ENCODE results near the gene TAOK2. TPM values are rescaled to one million over a fixed set of nuclear protein-coding genes. Genes with fewer than 3 reads are reported as not detected.
"Not testable (repeated sequence)": the region's sequence is repeated elsewhere in the genome, so short reads cannot be mapped to it uniquely, and the experiment has no call there.

The TAOK2 gene
- 159 and 160 TPM in 2 replicates for total RNA-seq

DNA sequence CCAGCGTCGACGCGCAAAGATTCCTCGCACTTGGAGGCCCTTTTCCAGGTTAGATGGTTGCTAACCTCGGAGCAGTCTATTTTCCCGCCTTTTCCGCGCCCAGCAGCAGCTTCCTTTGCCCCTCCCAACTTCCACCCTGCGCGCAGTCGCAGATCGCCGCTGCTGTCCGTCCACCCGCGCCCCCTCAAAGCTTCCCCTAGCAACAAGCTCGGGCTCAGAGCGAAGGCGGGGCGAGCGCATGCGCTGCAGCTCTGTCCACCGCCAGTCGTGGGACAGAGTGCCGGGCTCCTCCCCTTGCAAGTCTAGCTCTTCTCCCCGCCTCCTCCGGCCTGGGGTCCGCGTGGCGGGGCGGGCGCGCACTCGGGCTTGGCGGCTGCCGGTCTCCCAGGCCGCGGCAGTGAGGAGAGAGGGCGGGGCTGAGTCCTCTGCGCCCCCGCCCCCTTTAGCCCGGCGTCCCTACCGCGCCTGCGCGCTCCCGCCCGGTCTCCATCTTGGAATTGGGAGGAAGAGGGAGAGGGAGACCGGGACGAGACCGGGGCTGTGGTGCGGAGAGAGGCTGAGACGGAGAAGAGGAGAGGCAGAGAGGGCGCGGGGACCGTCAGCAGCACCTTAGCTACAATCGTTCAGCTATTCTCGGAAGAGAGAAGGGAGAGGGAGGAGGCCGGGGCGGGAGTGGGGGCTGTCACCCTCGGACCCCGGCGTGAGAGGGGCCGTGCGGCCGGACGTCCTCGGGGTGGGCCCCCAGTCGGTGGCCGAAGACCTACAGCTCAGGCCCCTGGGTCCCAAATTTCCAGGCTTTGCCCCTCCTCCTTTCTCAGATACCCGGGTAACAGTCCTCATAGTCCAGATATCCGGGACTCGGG is at the start of gene TAOK2:
Gene TAOK2, plus strand, starts transcription at position 485 of the 863 bp plus-strand sequence. CDS start 3,905 bp downstream, outside the sequence.
- peak; percentile 100 for DNase-seq

- DNase-seq: peak; percentile 45
Observed at GRCh38 chr16:29925105-29925756, 48.4 kb upstream of the TAOK2 start.

GRCh38 chr16:29925781-29926710 is 47.6 kb upstream of the TAOK2 start, which contains the start of gene KCTD13:
Gene KCTD13, minus strand, starts transcription at chr16:29926226. Its CDS starts 193 bp downstream, at chr16:29926033.
- DNase-seq: peak; percentile 87

GRCh38 chr16:29926711-29927052 is 47.0 kb upstream of the TAOK2 start:
- DNase-seq: no peak

GRCh38 chr16:29927070-29927905 is 46.4 kb upstream of the TAOK2 start:
- DNase-seq: no peak

GRCh38 chr16:29931750-29932149 is 41.9 kb upstream of the TAOK2 start:
- not testable (repeated sequence) for DNase-seq

GRCh38 chr16:29940656-29941055 is 33.0 kb upstream of the TAOK2 start:
- no peak for DNase-seq

DNA sequence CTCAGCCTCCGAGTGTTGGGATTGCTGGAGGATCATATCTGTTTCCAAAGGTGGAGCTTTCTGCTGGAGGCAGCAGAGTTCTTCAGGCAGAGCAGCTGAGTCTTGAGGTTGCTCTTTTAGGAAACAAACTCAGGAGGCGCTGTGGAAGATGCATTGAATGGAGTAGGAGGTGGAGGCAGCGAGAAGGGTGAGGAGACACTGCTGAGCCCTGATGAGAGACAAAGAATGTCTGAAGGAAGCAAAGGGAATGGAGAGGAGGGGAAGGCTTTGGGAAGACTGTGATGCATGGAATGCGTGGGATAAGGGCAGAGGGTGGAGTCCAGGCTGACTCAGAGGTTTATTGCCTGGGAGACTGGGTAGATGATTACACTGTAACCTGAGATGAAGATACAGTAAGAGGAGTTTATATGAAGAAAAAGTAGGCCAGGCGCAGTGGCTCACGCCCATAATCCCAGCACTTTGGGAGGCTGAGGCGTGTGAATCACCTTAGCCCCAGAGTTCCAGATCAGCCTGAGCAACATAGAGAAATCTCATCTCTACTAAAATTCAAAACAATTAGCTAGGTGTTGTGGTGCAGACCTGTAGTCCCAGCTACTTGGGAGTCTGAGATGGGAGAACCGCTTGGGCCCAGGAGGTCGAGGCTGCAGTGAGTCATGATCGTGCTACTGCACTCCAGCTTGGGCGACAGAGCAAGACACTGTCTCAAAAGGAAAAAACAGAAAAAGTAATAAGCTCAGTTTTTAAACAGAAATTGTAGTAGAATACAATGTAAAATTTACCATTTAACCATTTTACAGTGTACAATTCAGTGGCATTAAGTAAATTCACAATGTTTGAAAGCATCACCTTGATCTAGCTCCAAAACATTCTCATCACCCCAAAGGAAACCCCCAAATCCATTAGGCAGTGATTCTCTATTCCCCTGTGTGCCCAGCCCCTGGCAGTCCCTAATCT is 29.5 kb upstream of the TAOK2 start:
- DNase-seq: peak; percentile 38

DNA sequence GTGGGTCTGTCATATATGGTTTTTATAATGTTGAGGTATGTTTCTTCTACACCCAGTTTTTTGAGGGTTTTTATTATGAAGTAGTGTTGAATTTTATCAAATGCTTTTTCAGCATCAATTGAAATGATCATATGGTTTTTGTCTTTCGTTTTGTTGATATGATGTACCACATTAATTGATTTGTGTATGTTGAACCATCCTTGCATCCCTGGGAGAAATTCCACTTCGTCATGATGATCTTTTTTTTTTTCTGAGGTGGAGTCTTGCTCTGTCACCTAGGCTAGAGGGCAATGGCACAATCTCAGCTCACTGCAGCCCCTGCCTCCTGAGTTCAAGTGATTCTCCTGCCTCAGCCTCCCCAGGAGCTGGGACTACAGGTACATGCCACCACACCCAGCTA is 25.8 kb upstream of the TAOK2 start:
- DNase-seq: no peak

DNA sequence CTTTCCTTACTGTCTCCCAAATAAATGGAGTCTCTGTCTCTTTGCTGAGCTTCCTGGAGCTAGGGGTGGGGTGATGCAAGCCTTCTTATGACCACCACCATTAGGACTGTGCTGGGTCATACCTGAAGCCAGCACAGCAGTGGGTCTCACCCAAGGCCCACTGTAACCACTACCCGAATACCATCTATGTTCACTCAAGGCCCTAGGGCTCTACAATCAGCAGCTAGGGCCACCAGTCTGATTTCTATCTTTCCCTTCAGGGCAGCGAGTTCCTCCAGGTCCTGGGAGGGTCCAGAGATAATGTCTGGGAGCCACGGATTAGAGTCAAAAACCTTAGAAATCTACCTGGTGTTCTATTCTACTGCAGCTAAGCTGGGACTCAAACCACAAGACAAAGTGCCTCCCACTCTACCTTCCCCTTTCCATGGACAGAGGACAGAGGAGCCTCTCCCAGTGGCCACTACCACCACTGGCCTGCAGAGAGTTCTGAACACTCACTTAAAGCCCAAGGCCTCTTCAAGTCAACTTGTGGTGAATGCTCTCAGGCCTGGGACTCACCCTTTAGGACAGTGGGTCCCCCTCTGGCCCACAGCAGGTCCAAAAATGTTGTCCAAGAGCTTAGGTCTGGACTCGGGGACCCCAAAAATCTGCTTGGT is 22.7 kb upstream of the TAOK2 start:
- DNase-seq: no peak

DNA sequence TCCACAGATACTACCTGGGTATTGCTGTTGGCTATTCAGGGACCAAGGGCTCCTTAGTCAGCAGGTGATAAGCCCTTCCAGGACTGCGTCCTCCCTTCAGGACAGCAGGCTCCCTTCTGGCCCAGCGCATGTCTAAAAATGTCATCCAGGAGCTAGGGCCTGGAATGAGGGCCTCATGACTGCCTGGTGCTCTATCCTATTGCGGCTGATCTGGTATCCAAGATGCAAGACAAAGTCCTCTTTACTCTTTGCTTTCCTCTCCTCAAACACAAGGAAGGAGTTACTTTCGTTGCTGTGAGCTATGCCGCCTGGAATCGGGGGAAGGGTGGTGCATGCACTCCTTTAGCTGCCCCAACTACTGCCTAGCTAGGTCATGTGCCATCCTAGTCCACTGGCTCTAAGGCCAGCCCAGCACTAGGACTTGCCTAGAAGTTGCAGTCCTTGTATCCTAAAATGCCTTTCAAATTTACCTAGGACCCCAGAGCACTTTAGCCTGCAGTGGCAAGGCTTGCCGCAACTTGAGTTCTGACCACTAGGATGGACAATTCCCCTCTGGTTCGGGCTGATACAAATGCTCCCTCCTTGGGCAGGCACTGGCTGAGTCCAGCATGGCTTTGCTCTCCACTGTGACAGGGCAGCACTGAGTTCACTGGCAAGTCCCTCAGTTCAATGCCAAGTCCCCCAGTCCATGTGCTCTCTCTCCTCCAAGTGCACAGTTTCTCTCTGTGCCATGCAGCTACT is 21.9 kb upstream of the TAOK2 start:
- DNase-seq: no peak

DNA sequence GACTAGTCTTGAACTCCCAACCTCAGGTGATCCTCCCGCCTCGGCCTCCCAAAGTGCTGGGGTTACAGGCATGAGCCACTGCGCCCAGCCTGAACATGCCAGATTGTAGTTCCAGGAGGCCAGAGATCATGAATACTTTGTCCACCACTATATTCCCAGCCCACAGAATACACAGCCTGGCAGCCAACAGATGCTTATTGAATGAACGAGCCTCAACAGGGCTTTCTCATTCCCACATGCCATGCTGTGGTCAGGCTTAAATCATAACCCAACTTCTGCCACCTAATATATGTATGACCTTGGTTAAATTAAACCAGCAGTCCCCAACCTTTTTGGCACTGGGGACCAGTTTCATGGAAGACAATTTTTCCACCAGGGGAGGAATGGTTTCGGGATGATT is 14.9 kb upstream of the TAOK2 start:
- DNase-seq: no peak

DNA sequence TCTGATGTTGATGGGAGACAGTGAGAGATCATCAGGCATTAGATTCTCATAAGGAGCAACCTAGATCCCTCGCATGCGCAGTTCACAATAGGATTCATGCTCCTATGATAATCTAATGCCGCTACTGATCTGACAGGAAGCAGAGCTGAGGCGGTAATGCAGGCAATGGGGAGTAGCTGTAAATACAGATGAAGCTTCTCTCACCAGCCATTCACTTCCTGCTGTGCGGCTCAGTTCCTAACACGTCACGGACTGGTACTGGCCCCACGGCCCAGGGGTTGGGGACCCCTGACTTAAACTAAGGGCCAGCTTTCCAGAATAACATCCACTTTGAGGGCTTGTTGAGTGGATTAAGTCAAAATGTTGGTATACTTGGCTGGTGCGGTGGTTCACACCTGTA is 14.4 kb upstream of the TAOK2 start:
- no peak for DNase-seq

- not testable (repeated sequence) for DNase-seq
Observed at GRCh38 chr16:29959821-29960220, 13.8 kb upstream of the TAOK2 start.

GRCh38 chr16:29961127-29961478 is 12.6 kb upstream of the TAOK2 start:
- no peak for DNase-seq

DNA sequence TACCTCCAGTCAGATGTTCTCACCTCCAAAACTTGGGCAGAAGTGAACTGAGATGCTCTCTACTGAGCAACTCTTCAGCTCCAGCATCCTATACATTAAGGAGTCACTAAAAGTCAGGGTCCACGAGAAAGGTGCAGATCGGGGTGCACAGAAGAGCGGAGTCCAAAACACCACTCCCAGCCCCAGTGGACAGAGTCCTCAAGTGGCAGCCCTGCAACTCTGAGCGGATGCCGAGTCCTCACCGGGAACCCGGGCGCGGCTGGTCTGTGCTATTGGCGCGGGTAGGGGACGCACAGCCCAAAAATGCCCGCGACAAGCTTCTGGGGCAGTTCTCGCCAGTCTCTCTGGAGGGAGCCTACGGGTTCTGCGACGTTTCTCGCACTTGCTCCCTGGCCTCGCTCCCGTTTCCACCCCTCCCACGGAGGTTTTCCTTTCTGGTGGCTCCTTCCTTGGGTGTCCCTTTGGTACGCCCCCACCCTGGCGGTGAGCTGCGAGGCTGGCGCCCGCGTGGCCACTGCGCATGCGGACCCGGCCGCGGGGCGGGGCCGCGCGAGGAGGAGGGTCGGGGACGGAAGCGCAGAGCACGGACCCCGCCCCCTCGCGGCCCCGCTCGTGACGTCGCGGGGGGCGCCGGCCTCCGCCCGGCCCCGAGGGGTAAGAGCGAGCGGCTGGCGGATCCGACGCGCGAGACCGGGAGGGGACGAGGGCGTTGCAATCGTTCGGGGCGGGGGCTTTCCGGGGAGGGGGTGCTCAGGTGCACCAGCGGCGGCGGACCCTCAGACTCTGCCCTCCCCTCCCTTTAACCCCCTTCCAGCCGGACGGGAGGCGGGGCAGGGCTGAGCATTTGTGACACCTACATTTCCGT is 12.0 kb upstream of the TAOK2 start, which contains the start of gene TMEM219:
Gene TMEM219, plus strand, starts transcription at position 601 of the 865 bp plus-strand sequence. CDS start 1,065 bp downstream, outside the sequence.
- DNase-seq: peak; percentile 91

- peak; percentile 62 for DNase-seq
Observed at GRCh38 chr16:29962344-29962994, 11.2 kb upstream of the TAOK2 start.
